ENCODE data around the gene RENBP.

The RENBP gene

GRCh38 chrX:153911798-153912197 lies 32.6 kb downstream of the RENBP start:
- DNase-seq: no peak

- DNase-seq: no peak
Measured at GRCh38 chrX:153910446-153910845, 34.0 kb downstream of the RENBP start.

GRCh38 chrX:153909980-153910360 lies 34.5 kb downstream of the RENBP start:
- DNase-seq: no peak

GRCh38 chrX:153909024-153909979 lies 35.1 kb downstream of the RENBP start:
- no peak for DNase-seq

GRCh38 chrX:153908219-153908860 lies 36.1 kb downstream of the RENBP start:
- no peak for DNase-seq

GRCh38 chrX:153907456-153907855 lies 37.0 kb downstream of the RENBP start:
- no peak for DNase-seq

- no peak for DNase-seq
Measured at GRCh38 chrX:153906126-153906917, 38.1 kb downstream of the RENBP start.

GRCh38 chrX:153905481-153906095 lies 38.9 kb downstream of the RENBP start:
- DNase-seq: no peak

- DNase-seq: no peak
Measured at GRCh38 chrX:153903991-153904957, 40.2 kb downstream of the RENBP start, which contains the start of gene AVPR2. TSS of gene AVPR2 (plus strand) at chrX:153904673. CDS start at chrX:153905146, 473 bp downstream.

- no peak for DNase-seq
Measured at GRCh38 chrX:153903238-153903980, 41.0 kb downstream of the RENBP start.

GRCh38 chrX:153902385-153902784 lies 42.1 kb downstream of the RENBP start:
- DNase-seq: no peak

GRCh38 chrX:153901753-153902140 lies 42.7 kb downstream of the RENBP start:
- no peak for DNase-seq

GRCh38 chrX:153900831-153901752 lies 43.4 kb downstream of the RENBP start:
- peak in 1 of 2 donors; percentile 23 for DNase-seq

GRCh38 chrX:153897899-153898298 lies 46.5 kb downstream of the RENBP start:
- DNase-seq: no peak

GRCh38 chrX:153889123-153889522 lies 55.3 kb downstream of the RENBP start:
- DNase-seq: no peak

- no peak for DNase-seq
Measured at GRCh38 chrX:153888344-153888743, 56.1 kb downstream of the RENBP start.

- no peak for DNase-seq
Measured at GRCh38 chrX:153887385-153887784, 57.1 kb downstream of the RENBP start.

- no peak for DNase-seq
Measured at GRCh38 chrX:153886915-153887314, 57.5 kb downstream of the RENBP start.
